ENCODE measurements around the gene PPP1R2. TPM values are rescaled to one million over a fixed set of nuclear protein-coding genes. Genes with fewer than 3 reads are reported as not detected.

Gene PPP1R2
- total RNA-seq, 2 donors from 2014 or later, result 32.7 to 42.5 TPM

GRCh38 chr3:195532345-195532744 is 10.8 kb downstream of the PPP1R2 start:
- TF ChIP-seq CTCF (IDR thresholded peaks at IDR 0.05), result no peak
- TF ChIP-seq POLR2A (IDR thresholded peaks at IDR 0.05), result no peak
- Histone ChIP-seq H3K4me3 (no peak overlapping the region), H3K9me3 (no peaks in the 10 kb centered on the region), H3K4me1 (peaks cover 4% of the 10 kb centered on the region), H3K27me3 (no peaks in the 10 kb centered on the region), H3K27ac (no peak overlapping the region), H3K36me3 (replicated peaks in 1 of 2; ENCODE audit: insufficient read depth in 1 of 2, low read depth in 2 of 2) (no peaks in the 10 kb centered on the region)
- ATAC-seq, result no peak
- 47 to 50% methylated on average over 2 to 3 of the region's 3 CpGs for WGBS, 2 donors
- DNase-seq, result no peak
- intact Hi-C loops (cut with DNase I), result no loop called here

- H3K4me3 ChIP-seq, result no peak overlapping the region
- peaks cover 4% of the 10 kb centered on the region for H3K4me1 ChIP-seq
- H3K27ac ChIP-seq, result no peak overlapping the region
- no peak for ATAC-seq
- DNase-seq, result no peak
- intact Hi-C loops (cut with DNase I), result no loop called here
- no peaks in the 10 kb centered on the region for H3K27me3 ChIP-seq
- TF ChIP-seq CTCF (IDR thresholded peaks at IDR 0.05) (no peak), POLR2A (IDR thresholded peaks at IDR 0.05) (no peak)
- H3K9me3 ChIP-seq, result no peaks in the 10 kb centered on the region
- 96 to 98% methylated on average over 5 of the region's 5 CpGs for WGBS, 2 donors
- no peaks in the 10 kb centered on the region for H3K36me3 ChIP-seq (replicated peaks in 1 of 2; ENCODE audit: insufficient read depth in 1 of 2, low read depth in 2 of 2)
Measured at GRCh38 chr3:195531683-195532082, 11.4 kb downstream of the PPP1R2 start.

GRCh38 chr3:195526492-195526891 is 16.6 kb downstream of the PPP1R2 start:
- no peak for TF ChIP-seq CTCF (IDR thresholded peaks at IDR 0.05)
- TF ChIP-seq POLR2A (IDR thresholded peaks at IDR 0.05), result no peak
- Histone ChIP-seq H3K27me3 (no peaks in the 10 kb centered on the region), H3K27ac (no peak overlapping the region), H3K36me3 (replicated peaks in 1 of 2; ENCODE audit: insufficient read depth in 1 of 2, low read depth in 2 of 2) (no peaks in the 10 kb centered on the region), H3K4me3 (no peak overlapping the region), H3K4me1 (peaks cover 5% of the 10 kb centered on the region), H3K9me3 (no peaks in the 10 kb centered on the region)
- intact Hi-C loops (cut with DNase I), result no loop called here
- DNase-seq (no peak), ATAC-seq (no peak)
- 87 to 98% methylated on average over 4 of the region's 4 CpGs for WGBS, 2 donors

GRCh38 chr3:195524171-195524896 is 18.8 kb downstream of the PPP1R2 start:
- Histone ChIP-seq H3K4me3 (no peak overlapping the region), H3K27ac (no peak overlapping the region), H3K9me3 (no peaks in the 10 kb centered on the region), H3K36me3 (replicated peaks in 1 of 2; ENCODE audit: insufficient read depth in 1 of 2, low read depth in 2 of 2) (no peaks in the 10 kb centered on the region), H3K4me1 (peaks cover 5% of the 10 kb centered on the region), H3K27me3 (no peaks in the 10 kb centered on the region)
- WGBS, 2 donors, result 77 to 85% methylated on average over 14 of the region's 14 CpGs
- no peak for TF ChIP-seq POLR2A (IDR thresholded peaks at IDR 0.05)
- no peak for TF ChIP-seq CTCF (IDR thresholded peaks at IDR 0.05)
- ATAC-seq (no peak), DNase-seq (no peak)
- intact Hi-C loops (cut with DNase I), result loop anchor here (5.0 kb wide), 1 partner anchor 252 kb away; the partner anchor contains the start of gene XXYLT1

Measured in body of pancreas (tissue), 4 donors.